GM04503 (cell line): Measurements from ENCODE around the gene EPO.
A peak's percentile ranks its signal among the peaks of the same experiment; 100 is the strongest.
"Not testable (repeated sequence)": the region's sequence is repeated elsewhere in the genome, so short reads cannot be mapped to it uniquely, and the experiment has no call there.

Experiments used
- DNase-seq: peaks from one replicate; pipeline ENCODE4 v3.0.0-alpha.2; 2012; ENCODE audit warnings: low read depth

The EPO gene

DNA sequence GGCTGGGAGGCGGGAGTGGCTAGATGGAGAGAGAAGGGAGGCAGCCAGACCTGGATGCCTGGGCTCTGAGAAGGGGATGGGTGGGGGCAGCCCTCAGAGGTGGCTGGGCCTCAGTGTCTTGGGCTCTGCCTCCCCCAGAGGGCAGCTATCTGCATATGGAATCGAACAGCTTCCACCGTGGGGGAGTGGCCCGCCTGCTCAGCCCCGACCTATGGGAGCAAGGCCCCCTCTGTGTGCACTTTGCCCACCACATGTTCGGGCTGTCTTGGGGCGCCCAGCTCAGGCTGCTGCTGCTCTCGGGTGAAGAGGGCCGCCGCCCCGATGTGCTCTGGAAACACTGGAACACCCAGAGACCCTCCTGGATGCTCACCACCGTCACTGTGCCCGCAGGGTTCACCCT is 16.4 kb downstream of the EPO start:
- no peak for DNase-seq

DNA sequence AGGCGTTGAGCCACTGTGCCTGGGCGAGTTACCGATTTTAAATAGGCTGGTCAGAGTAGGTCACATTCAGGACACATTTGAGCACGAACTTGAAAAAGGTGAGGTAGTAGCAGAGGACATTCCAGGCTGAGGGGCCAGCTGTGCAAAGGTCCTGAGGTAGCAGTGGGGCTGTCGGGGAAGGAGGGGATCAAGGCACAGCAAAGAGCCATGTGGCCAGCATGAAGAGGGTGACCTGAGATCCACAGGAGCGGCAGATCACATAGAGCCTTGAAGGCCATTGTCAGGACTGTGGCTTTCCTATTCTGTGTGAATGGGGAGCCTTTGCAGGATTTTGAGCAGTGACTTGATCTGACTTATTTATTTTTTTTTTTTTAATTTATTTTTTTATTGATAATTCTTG is 19.7 kb downstream of the EPO start:
- DNase-seq = no peak

DNA sequence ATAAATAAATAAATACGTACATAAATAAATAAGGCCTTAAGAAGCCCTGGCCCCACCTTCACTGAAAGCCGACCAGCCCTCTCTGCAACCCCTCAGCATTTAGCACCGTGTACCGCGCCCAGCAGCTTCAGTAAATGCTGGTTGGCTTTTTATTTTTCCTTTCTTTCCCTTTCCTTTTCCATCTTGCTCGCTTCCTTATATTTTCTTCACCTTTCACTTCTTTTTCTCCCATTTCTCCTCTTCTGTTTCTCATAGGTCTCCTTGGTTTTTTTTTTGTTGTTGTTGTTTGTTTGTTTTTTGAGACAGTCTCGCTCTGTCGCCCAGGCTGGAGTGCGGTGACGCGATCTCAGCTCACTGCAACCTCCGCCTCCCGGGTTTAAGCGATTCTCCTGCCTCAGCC is 24.3 kb downstream of the EPO start:
- DNase-seq = no peak

DNA sequence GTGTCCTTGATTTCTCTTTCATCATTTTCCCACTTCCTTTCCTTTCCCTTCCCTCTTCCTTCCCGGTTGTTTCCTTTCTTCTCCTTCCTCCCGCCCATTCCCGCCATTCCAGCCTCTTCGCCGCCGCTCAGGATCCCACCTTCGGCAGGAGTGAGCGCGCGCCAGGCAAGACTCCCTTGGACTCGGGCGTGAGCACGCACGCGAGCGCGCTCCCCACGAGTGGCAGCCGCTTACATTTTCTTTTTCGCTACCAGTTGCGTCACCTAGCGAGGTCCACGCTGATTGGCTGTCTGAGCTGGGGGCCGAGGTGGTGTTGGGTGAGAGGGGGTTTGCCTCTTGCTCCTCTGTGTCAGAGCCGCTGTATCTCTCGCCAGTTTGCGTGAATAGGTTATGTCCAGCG is 24.9 kb downstream of the EPO start:
- peak; percentile 27 for DNase-seq

DNA sequence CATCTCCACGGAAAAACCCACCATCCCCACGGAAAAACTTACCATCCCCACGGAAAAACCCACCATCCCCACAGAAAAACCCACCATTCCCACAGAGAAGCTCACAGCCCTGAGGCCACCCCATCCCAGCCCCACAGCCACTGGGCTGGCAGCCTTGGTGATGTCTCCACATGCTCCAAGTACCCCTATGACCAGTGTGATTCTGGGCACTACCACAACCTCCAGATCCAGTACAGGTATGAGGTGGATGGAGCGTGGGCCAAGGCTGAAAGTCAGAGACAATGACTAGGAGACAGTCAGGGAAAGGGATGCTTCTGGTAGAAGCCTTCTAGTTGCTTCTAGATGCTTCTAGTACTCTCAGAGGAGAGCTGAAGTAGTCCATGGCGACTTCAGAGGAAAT is 32.7 kb downstream of the EPO start:
- no peak for DNase-seq

DNA sequence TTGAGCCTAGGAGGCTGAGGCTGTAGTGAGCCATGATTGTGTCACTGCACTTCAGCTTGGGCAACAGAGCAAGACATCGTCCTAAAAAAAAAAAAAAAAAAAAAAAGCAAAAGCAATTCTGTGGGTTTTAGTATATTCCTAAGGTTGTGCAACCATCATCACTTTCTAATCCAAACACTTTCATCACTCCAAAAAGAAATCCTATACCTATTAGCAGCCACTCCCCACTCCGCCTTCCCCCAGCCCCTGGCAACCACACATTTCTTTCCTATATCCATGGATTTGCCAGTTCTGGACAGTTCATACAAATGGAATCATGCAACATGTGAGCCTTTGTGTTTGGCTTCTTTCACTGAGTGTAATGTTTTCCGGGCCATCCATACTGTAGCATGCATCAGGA is 33.5 kb downstream of the EPO start:
- no peak for DNase-seq

DNA sequence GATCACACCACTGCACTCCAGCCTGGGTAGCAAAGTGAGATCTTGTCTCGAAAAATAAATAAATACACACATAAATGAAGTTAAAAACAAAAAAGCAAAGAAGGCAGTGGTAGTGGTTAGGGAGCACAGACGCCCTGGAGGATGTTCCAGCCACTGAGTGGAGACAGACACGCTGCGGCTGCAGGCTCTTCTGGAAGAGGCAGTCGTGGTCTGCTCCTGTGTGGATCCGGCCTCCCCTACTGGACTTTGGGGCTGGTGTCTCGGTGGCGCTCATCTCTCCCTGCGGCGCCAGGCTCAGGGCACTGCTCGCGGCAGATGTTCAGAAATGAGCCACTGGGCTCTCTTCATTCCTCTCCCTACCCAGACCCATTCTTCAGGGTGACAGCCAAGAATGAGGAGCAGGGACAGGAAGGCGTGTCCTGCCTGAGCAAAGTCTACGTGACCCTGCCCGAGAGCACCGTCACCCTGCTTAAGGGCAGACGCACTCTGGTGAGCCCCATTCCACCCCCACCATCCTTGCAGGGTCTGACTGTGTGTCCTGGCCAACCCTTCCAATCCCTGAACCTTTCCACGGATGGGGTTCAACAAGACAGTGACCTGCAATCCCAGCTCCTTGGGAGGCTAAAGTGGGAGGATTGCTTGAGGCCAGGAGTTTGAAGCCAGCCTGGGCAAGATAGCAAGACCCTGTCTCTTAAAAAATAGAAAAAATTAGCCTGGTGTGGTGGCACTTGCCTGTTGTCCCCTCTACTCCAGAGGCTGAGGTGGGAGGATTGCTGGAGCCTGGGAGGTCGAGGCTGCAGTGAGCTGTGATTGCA is 39.3 kb downstream of the EPO start:
- DNase-seq = no peak

DNA sequence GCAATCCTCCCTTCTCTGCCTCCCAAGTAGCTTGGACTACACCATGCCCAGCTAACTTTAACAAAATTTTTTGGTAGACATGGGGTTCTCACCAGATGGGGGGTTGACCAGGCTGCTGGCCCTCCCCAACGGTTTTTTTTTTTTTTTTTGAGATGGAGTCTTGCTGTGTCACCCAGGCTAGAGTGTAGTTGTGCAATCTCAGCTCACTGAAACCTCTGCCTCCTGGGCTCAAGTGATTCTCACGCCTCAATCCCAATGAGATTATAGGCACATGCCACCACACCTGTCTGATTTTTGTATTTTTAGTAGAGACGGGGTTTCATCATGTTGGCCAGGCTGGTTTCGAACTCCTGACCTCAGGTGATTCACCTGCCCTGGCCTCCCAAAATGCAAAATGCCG is 42.6 kb downstream of the EPO start:
- DNase-seq = not testable (repeated sequence)

DNA sequence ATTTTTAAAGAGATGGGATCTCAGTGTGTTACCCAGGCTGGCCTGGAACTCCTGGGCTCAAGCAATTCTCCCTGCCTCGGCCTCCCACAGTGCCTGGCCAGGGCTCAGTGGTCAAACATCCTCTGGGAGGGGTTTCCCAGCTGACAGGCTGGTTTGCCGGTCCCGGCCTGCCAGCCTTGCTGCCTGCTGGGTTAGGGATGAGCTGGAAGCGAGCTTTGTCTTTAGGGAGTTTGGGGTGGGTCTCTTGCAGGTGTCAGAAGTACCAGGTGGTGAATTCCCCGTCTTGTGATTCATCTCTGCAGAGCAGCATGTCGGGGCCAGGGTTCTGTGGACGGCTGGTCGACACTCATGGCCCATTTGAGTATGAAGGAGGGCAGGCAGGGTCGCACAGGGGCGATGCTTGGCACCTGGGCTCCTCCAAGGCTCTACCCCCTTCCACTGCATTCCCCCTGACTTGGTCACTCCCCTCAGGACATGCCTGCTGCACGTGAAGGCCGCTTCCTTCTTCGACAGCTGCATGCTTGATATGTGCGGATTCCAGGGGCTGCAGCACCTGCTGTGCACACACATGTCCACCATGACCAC is 43.4 kb downstream of the EPO start:
- DNase-seq = no peak

DNA sequence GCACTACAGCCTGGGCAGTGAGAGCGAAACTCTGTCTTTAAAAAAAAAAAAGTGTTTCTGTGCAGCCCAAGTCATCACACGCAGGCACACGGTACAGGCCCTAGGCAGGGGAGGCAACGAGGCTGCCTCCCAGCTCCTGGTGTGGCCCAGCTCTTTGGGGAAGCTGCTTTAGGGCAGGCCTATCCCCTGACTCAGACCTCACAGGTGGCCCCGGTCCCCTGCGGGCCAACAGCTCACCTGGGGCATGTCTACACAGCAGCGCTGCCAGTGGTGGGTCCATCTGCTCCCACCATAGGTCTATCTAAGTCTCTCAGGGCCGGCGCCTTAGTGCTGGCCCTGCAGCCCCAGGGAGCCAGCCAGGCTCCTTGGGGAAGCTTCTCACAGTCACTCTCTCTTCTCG is 44.6 kb downstream of the EPO start:
- no peak for DNase-seq

DNA sequence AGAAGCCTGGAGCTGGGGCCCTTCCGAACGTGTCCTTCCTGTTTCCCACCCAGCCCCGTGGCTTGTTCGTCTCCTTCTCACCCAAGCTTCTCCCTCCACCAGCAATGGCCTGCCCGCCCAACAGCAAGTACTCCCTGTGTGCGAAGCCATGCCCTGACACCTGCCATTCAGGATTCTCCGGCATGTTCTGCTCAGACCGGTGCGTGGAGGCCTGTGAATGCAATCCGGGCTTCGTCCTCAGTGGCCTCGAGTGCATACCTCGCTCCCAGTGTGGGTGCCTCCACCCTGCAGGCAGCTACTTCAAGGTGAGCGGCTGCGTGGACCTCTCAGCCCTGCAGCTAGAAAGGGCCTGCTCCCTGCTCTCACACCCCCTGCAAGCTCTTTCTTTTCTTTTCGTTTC is 45.0 kb downstream of the EPO start:
- DNase-seq = no peak

DNA sequence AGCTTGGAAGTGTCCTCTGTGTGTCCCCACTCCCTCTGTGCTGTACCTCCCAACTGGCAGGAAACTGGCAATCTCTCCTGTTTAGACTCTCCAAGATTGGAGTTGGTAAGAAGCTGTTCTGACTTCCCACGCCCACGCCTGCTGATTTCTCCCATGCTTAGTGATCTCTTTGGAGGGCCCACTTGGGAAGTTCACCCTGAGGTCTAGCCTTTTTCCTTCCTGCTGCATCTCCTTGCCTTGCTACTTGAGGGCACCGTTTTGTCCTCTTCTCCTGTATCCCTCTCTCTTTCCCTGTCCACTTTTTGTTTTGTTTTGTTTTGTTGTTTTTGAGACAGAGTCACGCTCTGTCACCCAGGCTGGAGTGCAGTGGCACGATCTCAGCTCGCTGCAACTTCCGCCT is 48.5 kb downstream of the EPO start:
- DNase-seq = no peak
